AG08396 (cell line): ENCODE results near the gene GULP1.
"Not testable (repeated sequence)": the region's sequence is repeated elsewhere in the genome, so short reads cannot be mapped to it uniquely, and the experiment has no call there.

ENCODE experiments used
- DNase-seq: peaks from one replicate; pipeline ENCODE4 v3.0.0; 2012; ENCODE audit warnings: low spot score, mixed read lengths

Gene GULP1

GRCh38 chr2:188416367-188416766 is 124.7 kb downstream of the GULP1 start:
- DNase-seq: no peak

- DNase-seq: no peak
Measured at GRCh38 chr2:188422726-188423125, 131.1 kb downstream of the GULP1 start.

- DNase-seq: no peak
Measured at GRCh38 chr2:188425266-188425665, 133.6 kb downstream of the GULP1 start.

- no peak for DNase-seq
Measured at GRCh38 chr2:188426121-188426520, 134.4 kb downstream of the GULP1 start.

GRCh38 chr2:188430705-188431104 is 139.0 kb downstream of the GULP1 start:
- no peak for DNase-seq

- DNase-seq: no peak
Measured at GRCh38 chr2:188434018-188434417, 142.3 kb downstream of the GULP1 start.

GRCh38 chr2:188435115-188435514 is 143.4 kb downstream of the GULP1 start:
- no peak for DNase-seq

- DNase-seq: no peak
Measured at GRCh38 chr2:188437537-188437936, 145.9 kb downstream of the GULP1 start.

GRCh38 chr2:188439986-188440385 is 148.3 kb downstream of the GULP1 start:
- DNase-seq: no peak

GRCh38 chr2:188440849-188441248 is 149.2 kb downstream of the GULP1 start:
- DNase-seq: no peak

- no peak for DNase-seq
Measured at GRCh38 chr2:188441288-188441947, 149.7 kb downstream of the GULP1 start.

GRCh38 chr2:188443207-188443606 is 151.5 kb downstream of the GULP1 start:
- DNase-seq: no peak

GRCh38 chr2:188444106-188444835 is 152.6 kb downstream of the GULP1 start:
- no peak for DNase-seq

- DNase-seq: no peak
Measured at GRCh38 chr2:188449561-188449960, 157.9 kb downstream of the GULP1 start.

GRCh38 chr2:188449971-188450370 is 158.3 kb downstream of the GULP1 start:
- no peak for DNase-seq

GRCh38 chr2:188450732-188451483 is 159.2 kb downstream of the GULP1 start:
- no peak for DNase-seq

GRCh38 chr2:188452084-188452483 is 160.4 kb downstream of the GULP1 start:
- peak; percentile 15 for DNase-seq

- no peak for DNase-seq
Measured at GRCh38 chr2:188456114-188456909, 164.6 kb downstream of the GULP1 start.

- no peak for DNase-seq
Measured at GRCh38 chr2:188459061-188459460, 167.4 kb downstream of the GULP1 start.

GRCh38 chr2:188466078-188466477 is 174.4 kb downstream of the GULP1 start:
- not testable (repeated sequence) for DNase-seq

- DNase-seq: no peak
Measured at GRCh38 chr2:188466761-188467160, 175.1 kb downstream of the GULP1 start.

- DNase-seq: no peak
Measured at GRCh38 chr2:188471166-188471565, 179.5 kb downstream of the GULP1 start.
